ENCODE results near the gene GRAP. TPM values are rescaled to one million over a fixed set of nuclear protein-coding genes. Genes with fewer than 3 reads are reported as not detected.

GRAP gene
- total RNA-seq, 1 experiment from 2014 or later = 0.69 TPM

- Histone ChIP-seq H3K36me3 (no peaks in the 10 kb centered on the region), H3K9me3 (replicated peaks) (no peaks in the 10 kb centered on the region), H3K4me1 (peaks cover 14% of the 10 kb centered on the region), H3K27me3 (no peaks in the 10 kb centered on the region), H3K27ac (no peak overlapping the region), H3K4me3 (no peak overlapping the region)
- DNase-seq = no peak
Measured at GRCh38 chr17:18978050-18978449, 68.7 kb downstream of the GRAP start.

DNA sequence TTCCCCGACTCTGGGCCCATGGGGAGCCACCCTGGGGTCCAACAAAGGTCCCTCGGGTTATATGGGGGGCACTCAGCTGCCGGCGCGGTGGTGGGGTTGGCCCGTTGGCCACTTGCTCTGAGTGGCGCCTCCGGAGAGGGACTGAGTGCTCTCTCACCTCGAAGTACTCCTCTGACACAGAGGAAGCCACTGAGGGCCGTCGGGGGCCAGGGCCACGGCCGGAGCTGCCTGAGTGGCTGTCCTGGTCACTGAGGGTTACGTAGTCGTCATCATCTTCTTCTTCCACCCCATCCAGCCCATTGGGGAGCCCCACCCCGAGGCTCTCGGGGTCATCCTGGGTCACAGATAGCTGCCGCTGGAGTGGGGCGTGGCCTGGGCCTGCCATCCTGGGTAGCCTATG, 69.1 kb downstream of the GRAP start:
- H3K9me3 ChIP-seq (replicated peaks) = no peaks in the 10 kb centered on the region
- no peak overlapping the region for H3K4me3 ChIP-seq
- no peaks in the 10 kb centered on the region for H3K27me3 ChIP-seq
- H3K4me1 ChIP-seq = peaks cover 14% of the 10 kb centered on the region
- no peak for DNase-seq
- H3K27ac ChIP-seq = no peak overlapping the region
- no peaks in the 10 kb centered on the region for H3K36me3 ChIP-seq

- DNase-seq = no peak
- Histone ChIP-seq H3K9me3 (replicated peaks) (no peaks in the 10 kb centered on the region), H3K36me3 (no peaks in the 10 kb centered on the region), H3K4me3 (no peak overlapping the region), H3K4me1 (peaks cover 8% of the 10 kb centered on the region), H3K27ac (no peak overlapping the region), H3K27me3 (no peaks in the 10 kb centered on the region)
Measured at GRCh38 chr17:18977021-18977420, 69.7 kb downstream of the GRAP start.

- H3K27ac ChIP-seq = no peak overlapping the region
- no peak for DNase-seq
- no peaks in the 10 kb centered on the region for H3K36me3 ChIP-seq
- H3K27me3 ChIP-seq = no peaks in the 10 kb centered on the region
- no peaks in the 10 kb centered on the region; the same call in 1 of the 2 replicates for H3K4me1 ChIP-seq
- H3K9me3 ChIP-seq (replicated peaks) = no peaks in the 10 kb centered on the region
- no peak overlapping the region for H3K4me3 ChIP-seq
Measured at GRCh38 chr17:18976201-18976600, 70.6 kb downstream of the GRAP start.

DNA sequence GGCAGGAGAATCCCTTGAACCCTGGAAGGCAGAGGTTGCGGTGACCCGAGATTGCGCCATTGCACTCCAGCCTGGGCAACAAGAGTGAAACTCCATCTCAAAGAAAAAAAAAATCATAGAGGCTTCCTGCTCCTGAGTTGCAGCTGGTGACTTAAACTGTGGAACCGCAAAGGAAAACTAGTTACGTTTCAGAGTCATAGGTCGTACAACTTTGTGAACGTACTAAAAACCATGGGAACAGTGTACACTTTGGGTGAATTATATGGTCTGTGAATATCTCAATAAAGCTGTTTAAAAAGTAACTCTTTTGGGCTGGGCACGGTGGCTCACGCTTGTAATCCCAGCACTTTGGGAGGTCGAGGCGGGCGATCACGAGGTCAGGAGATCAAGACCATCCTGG, 71.2 kb downstream of the GRAP start:
- no peak for DNase-seq
- H3K9me3 ChIP-seq (replicated peaks) = no peaks in the 10 kb centered on the region
- H3K4me3 ChIP-seq = no peak overlapping the region
- H3K36me3 ChIP-seq = no peaks in the 10 kb centered on the region
- H3K4me1 ChIP-seq = no peaks in the 10 kb centered on the region
- H3K27ac ChIP-seq = no peak overlapping the region
- no peaks in the 10 kb centered on the region for H3K27me3 ChIP-seq

GRCh38 chr17:18974407-18975149, 72.2 kb downstream of the GRAP start:
- Histone ChIP-seq H3K36me3 (no peaks in the 10 kb centered on the region), H3K27ac (no peak overlapping the region), H3K9me3 (replicated peaks) (no peaks in the 10 kb centered on the region), H3K4me1 (no peaks in the 10 kb centered on the region), H3K27me3 (no peaks in the 10 kb centered on the region), H3K4me3 (no peak overlapping the region)
- DNase-seq = no peak

- Histone ChIP-seq H3K9me3 (replicated peaks) (no peaks in the 10 kb centered on the region), H3K4me3 (no peak overlapping the region), H3K36me3 (no peaks in the 10 kb centered on the region), H3K27ac (no peak overlapping the region), H3K4me1 (peaks cover 8% of the 10 kb centered on the region), H3K27me3 (no peaks in the 10 kb centered on the region)
- DNase-seq = no peak
Measured at GRCh38 chr17:18971801-18972200, 75.0 kb downstream of the GRAP start.

Other genes with a start within 250 kb of the GRAP start
- gene PRPSAP2, start 188.8 kb downstream of the GRAP start, total RNA-seq (2014; rRNA removed; shearing (Covaris generic)) = 184 and 187 TPM in 2 replicates
- not detected in 2 replicates for gene SLC5A10, start 94.8 kb downstream of the GRAP start, total RNA-seq (2014; rRNA removed; shearing (Covaris generic))
- 2.1 TPM in 2 replicates for gene FAM83G, start 42.2 kb downstream of the GRAP start, total RNA-seq (2014; rRNA removed; shearing (Covaris generic))
- gene GRAPL, start 80.6 kb upstream of the GRAP start, total RNA-seq (2014; rRNA removed; shearing (Covaris generic)) = 0.40 and 0.48 TPM in 2 replicates
- gene EPN2, start 190.4 kb upstream of the GRAP start, total RNA-seq (2014; rRNA removed; shearing (Covaris generic)) = 56.4 and 64.1 TPM in 2 replicates

Measured in SJCRH30 (cell line).